GM12864 (cell line): ENCODE data around the gene PTPRG.

ENCODE experiments used
- DNase-seq: peaks from one replicate; pipeline ENCODE4 v3.0.0-alpha.2; 2011; ENCODE audit warnings: low read depth
- H3K4me3 ChIP-seq: 2 replicates; pipeline ENCODE4 v1.5.1; 2011; ENCODE audit warnings: mild to moderate bottlenecking, low read depth, low read length, control low read depth
- TF ChIP-seq, protein P1 (sequence below): IDR thresholded peaks from 2 replicates; pipeline ENCODE4 v1.5.1; 2011; ENCODE audit warnings: low read depth, mild to moderate bottlenecking, moderate library complexity, low read length, control low read depth, inconsistent platforms; ENCODE audit errors: missing control alignments

The PTPRG gene

GRCh38 chr3:61589856-61590255 lies 28.5 kb downstream of the PTPRG start:
- no peak overlapping the region for H3K4me3 ChIP-seq

GRCh38 chr3:61591300-61591699 lies 29.9 kb downstream of the PTPRG start:
- TF ChIP-seq, protein P1, sequence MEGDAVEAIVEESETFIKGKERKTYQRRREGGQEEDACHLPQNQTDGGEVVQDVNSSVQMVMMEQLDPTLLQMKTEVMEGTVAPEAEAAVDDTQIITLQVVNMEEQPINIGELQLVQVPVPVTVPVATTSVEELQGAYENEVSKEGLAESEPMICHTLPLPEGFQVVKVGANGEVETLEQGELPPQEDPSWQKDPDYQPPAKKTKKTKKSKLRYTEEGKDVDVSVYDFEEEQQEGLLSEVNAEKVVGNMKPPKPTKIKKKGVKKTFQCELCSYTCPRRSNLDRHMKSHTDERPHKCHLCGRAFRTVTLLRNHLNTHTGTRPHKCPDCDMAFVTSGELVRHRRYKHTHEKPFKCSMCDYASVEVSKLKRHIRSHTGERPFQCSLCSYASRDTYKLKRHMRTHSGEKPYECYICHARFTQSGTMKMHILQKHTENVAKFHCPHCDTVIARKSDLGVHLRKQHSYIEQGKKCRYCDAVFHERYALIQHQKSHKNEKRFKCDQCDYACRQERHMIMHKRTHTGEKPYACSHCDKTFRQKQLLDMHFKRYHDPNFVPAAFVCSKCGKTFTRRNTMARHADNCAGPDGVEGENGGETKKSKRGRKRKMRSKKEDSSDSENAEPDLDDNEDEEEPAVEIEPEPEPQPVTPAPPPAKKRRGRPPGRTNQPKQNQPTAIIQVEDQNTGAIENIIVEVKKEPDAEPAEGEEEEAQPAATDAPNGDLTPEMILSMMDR = no peak
- no peak for DNase-seq
- no peak overlapping the region for H3K4me3 ChIP-seq

More at GRCh38 chr3:61589856-61590255, 28.5 kb downstream of the PTPRG start:
- TF ChIP-seq, protein P1 = no peak
- no peak for DNase-seq

- DNase-seq = no peak
- H3K4me3 ChIP-seq = no peak overlapping the region
- TF ChIP-seq, protein P1 = no peak
These were observed 32.2 kb downstream of the PTPRG start for GRCh38 chr3:61593446-61594029.

DNA sequence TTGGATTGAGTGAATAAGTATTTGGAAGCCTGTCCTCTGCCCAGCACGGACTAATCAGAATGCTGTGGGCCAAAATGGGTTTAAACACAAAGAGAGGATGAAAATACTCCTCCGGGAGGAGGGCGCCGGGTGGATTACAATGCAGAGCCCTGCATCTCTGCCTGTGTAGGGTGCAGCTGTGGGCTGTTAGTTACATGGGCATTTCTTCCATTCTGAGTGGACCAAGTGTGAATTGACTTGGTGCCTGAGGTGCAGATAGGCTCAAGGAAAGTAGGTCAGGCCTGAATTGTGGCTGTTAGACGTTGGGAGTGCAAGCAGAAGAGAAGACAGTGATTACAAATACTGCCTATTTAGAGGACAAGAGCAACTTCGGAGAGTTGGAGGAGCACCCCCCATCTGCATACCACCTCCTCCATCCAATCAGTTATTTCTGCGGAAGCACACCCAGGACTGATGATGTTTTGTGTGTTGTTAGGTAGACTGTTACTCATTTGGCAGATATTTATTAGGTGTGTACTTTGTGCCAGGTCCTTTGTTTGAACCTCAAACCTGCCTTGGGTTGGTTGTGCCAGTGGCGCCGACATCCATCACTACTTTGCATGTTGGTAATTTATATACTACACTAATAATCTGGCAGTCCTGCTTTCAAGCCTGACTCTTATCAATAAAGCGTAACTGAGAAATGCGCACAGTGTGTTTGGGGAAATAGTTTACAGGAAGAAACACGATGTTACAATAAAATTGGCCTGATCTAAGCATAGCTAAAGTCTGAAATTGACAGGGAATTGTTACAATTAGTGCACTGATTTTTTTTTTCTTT lies 33.0 kb downstream of the PTPRG start:
- H3K4me3 ChIP-seq = no peak overlapping the region
- DNase-seq = no peak

DNA sequence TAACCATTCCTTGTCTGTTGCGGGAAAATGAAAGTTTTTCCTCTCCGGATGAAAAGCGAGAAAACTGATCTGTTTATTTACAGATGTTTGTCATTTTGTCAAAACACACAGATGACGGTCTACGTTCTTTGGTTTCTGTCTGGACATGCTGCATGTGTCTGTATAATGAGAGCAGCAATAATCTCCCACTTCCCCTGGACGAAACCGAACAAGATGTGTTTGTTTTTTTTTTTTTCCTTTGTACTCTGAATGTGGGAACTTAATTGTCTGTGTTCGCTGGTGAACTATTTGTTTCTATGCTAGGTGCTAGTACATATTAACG lies 33.6 kb downstream of the PTPRG start:
- H3K4me3 ChIP-seq = no peak overlapping the region
- DNase-seq = no peak
- TF ChIP-seq, protein P1 = no peak

More for the DNA sequence above, 33.0 kb downstream of the PTPRG start:
- TF ChIP-seq, protein P1 = no peak

DNA sequence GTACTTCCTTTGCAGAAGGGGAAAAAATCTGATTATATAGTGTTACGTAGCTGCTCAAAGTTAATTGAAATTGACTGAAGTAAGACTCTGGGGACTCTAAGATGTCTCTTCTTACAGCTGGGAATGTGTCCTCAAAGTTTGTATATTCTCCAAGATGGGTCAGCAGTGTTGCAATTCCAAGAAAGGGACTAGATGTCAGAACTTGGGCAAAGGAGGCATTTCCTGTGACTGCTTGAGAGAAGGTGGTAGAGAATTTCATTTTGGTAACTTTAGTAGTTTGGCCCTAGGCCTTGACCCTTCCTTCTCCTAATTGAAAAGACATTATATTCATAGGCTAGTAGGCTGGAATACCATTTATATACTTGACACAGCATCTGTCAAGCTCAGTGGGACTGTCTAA lies 33.9 kb downstream of the PTPRG start:
- H3K4me3 ChIP-seq = no peak overlapping the region
- TF ChIP-seq, protein P1 = no peak
- no peak for DNase-seq
